ENCODE results near the gene IRF4. TPM values are rescaled to one million over a fixed set of nuclear protein-coding genes. Genes with fewer than 3 reads are reported as not detected.

Gene IRF4
- polyA plus RNA-seq, 1 experiment: not detected

DNA sequence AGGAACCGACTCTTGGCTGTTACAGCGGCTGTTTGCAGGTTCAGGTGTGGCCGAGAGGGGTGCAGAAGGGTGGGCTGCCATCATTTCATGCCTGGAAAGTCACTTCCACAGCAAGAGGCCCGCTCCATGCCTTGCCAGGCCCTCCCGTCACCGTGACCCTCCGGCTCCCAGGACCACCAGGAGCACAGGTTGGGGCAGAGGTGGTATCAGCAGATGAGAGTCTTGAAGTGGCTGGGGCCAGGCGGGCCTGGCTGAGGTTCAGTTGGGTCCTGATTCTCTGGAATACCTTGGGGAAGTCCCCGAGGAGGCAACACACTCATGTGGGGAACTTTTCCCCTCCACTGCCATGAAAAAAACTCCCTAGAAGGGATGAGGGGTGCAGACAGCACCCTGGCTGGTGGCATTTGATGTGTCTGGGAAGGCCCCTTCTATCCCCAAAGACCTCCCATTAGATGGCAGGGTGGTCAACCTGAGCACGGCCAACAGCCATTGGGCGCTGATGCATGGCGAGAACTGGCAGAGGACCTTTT is 34.2 kb upstream of the IRF4 start:
- CTCF ChIA-PET: no interaction called here
- TF ChIP-seq, protein P1, sequence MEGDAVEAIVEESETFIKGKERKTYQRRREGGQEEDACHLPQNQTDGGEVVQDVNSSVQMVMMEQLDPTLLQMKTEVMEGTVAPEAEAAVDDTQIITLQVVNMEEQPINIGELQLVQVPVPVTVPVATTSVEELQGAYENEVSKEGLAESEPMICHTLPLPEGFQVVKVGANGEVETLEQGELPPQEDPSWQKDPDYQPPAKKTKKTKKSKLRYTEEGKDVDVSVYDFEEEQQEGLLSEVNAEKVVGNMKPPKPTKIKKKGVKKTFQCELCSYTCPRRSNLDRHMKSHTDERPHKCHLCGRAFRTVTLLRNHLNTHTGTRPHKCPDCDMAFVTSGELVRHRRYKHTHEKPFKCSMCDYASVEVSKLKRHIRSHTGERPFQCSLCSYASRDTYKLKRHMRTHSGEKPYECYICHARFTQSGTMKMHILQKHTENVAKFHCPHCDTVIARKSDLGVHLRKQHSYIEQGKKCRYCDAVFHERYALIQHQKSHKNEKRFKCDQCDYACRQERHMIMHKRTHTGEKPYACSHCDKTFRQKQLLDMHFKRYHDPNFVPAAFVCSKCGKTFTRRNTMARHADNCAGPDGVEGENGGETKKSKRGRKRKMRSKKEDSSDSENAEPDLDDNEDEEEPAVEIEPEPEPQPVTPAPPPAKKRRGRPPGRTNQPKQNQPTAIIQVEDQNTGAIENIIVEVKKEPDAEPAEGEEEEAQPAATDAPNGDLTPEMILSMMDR (IDR thresholded peaks at IDR 0.05; ENCODE audit: low read depth, low read length): no peak

DNA sequence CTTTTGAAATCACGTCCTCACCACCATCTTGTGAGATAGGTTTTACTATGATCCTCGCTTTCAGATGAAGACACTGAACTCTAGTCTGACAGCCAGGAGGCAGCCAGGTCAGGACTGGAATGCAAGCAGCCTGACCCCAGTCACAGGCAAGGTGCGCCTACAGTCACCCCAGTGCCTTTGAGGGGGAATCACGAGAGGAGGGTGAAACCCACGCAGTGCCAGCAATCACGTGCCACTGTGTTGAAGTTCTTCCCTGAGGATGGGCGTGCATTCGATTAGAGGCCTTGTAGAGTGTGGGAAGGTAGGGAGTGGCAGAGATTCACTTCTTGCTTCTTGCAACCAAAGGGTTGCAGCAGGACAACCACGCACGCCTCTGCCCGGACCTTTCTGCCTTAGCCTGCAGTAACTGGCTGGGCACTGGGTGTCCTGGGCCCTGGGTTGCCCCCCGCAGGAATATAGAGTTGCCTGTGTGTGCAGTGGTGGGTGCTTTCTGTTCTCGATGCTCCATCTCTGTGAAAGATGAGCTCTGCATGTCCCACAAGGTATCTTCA is 33.7 kb upstream of the IRF4 start:
- CTCF ChIA-PET: no interaction called here
- POLR2A ChIA-PET: no interaction called here
- TF ChIP-seq, protein P1 (IDR thresholded peaks at IDR 0.05; ENCODE audit: low read depth, low read length): no peak

More for the DNA sequence above, 34.2 kb upstream of the IRF4 start:
- Histone ChIP-seq H3K4me3 (ENCODE audit: low read depth, low read length) (no peak overlapping the region), H3K9me3 (ENCODE audit: control insufficient read depth, insufficient read depth, low read length) (peaks cover 70% of the 10 kb centered on the region), H3K27ac (ENCODE audit: low read depth, low read length) (no peak overlapping the region), H3K27me3 (ENCODE audit: control insufficient read depth, insufficient read depth, low read length) (peaks cover 2% of the 10 kb centered on the region)
- POLR2A ChIA-PET: no interaction called here
- DNase-seq (ENCODE audit: low read depth, low spot score): no peak

DNA sequence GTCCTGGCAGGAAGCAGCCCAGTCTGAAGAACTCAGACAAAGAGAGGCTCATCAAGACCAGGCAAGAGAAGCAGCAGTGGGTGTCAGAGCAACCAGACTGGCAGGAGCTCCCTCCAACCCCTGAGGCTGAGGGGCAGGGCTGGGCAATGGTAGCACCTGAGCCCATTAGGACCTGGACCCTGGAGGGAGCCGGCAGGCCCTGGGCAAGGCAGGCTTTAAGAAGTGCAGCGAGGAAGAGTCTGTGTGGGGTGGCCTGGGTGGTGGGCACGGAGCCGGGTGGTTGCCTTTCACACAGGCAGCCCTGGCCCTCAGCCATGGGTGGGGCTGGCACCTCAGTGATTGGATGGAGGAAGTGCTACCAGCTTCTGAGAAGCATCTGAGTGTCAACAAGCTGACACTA is 33.1 kb upstream of the IRF4 start:
- Histone ChIP-seq H3K4me3 (ENCODE audit: low read depth, low read length) (no peak overlapping the region), H3K9me3 (ENCODE audit: control insufficient read depth, insufficient read depth, low read length) (peaks cover 75% of the 10 kb centered on the region), H3K27me3 (ENCODE audit: control insufficient read depth, insufficient read depth, low read length) (peaks cover 2% of the 10 kb centered on the region), H3K27ac (ENCODE audit: low read depth, low read length) (no peak overlapping the region)
- DNase-seq (ENCODE audit: low read depth, low spot score): no peak
- POLR2A ChIA-PET: no interaction called here
- TF ChIP-seq, protein P1 (IDR thresholded peaks at IDR 0.05; ENCODE audit: low read depth, low read length): no peak
- CTCF ChIA-PET: no interaction called here

More for the DNA sequence above, 33.7 kb upstream of the IRF4 start:
- Histone ChIP-seq H3K27me3 (ENCODE audit: control insufficient read depth, insufficient read depth, low read length) (peaks cover 2% of the 10 kb centered on the region), H3K9me3 (ENCODE audit: control insufficient read depth, insufficient read depth, low read length) (peaks cover 69% of the 10 kb centered on the region), H3K27ac (ENCODE audit: low read depth, low read length) (no peak overlapping the region), H3K4me3 (ENCODE audit: low read depth, low read length) (no peak overlapping the region)
- DNase-seq (ENCODE audit: low read depth, low spot score): no peak

- no peak overlapping the region for H3K27ac ChIP-seq (ENCODE audit: low read depth, low read length)
- CTCF ChIA-PET: no interaction called here
These were observed 32.7 kb upstream of the IRF4 start for GRCh38 chr6:358847-359246.

More at GRCh38 chr6:358847-359246, 32.7 kb upstream of the IRF4 start:
- H3K27me3 ChIP-seq (ENCODE audit: control insufficient read depth, insufficient read depth, low read length): peaks cover 2% of the 10 kb centered on the region
- H3K9me3 ChIP-seq (ENCODE audit: control insufficient read depth, insufficient read depth, low read length): peaks cover 73% of the 10 kb centered on the region
- DNase-seq (ENCODE audit: low read depth, low spot score): no peak
- H3K4me3 ChIP-seq (ENCODE audit: low read depth, low read length): no peak overlapping the region
- POLR2A ChIA-PET: no interaction called here
- TF ChIP-seq, protein P1 (IDR thresholded peaks at IDR 0.05; ENCODE audit: low read depth, low read length): no peak
